Activated CD8-positive, alpha-beta memory T cell treated with anti-CD3 and anti-CD28 coated beads for 24 hours (primary cell): ENCODE results near the gene SELENOI.
"Not testable (repeated sequence)": the region's sequence is repeated elsewhere in the genome, so short reads cannot be mapped to it uniquely, and the experiment has no call there.

Experiments
- DNase-seq: peaks from one replicate; pipeline ENCODE4 v3.0.0-alpha.2; 2020

The SELENOI gene

DNA sequence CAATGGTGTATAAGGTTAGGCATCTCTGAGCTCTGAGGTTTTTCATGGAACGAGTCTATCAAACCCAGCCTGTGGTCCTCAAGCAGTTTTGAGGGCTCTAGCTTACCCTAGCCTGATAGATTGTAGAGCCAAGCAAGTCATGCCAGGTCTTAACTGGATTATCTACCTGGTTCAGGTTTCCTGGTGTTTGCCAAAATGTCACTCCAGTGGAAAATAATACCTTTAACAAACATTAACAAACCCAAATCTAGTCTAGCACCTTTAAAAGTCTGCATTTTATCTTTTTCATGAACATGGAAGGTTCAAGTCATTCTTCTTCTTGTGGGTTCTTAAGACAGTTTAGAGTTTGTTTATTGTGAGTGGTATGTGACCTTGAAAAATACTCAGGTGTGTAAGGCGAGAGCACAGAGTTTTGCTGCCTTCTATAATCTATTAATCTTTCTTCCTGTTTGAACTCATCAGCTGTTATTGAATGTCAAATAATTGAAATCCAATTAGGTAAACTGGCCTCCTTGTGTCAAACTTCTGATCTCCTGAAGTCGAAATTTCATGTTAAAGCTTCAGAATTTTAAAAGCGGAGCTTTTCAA is 14.0 kb downstream of the SELENOI start:
- DNase-seq: no peak

DNA sequence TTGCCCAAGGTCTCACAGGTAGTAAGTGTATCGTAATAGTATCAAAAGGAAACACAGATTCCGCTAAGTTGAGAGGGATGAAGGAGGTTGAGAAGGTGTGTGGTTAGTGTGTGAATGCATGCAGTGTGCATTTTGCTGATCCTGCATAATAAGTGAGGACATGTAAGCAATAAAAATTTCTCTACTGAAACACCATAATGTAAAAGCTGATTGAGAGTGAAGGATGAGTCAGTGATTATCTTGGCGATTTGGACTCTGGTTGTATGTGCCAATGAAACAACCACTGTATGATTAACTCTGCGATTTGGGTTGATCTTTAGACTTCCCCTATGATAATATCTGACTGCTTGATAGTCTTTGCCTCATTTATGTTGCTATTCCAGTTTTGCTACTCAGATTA is 17.4 kb downstream of the SELENOI start:
- no peak for DNase-seq

DNA sequence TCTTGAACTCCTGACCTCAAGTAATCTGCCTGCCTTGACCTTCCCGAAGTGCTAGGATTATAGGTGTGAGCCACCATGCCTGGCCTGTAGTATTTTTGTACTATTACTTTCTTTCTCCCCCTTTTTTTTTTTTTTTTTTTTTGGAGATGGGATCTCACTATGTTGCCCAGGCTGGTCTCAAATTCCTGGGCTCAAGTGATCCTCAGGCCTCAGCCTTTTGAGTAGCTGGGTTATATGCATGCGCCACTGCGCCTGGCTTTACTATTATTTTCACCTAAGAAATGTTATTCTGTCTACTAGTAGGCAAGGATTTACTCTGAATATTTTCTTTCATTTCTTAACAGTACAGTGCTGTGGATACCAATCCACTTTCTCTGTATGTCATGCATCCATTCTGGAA is 18.0 kb downstream of the SELENOI start:
- no peak for DNase-seq

DNA sequence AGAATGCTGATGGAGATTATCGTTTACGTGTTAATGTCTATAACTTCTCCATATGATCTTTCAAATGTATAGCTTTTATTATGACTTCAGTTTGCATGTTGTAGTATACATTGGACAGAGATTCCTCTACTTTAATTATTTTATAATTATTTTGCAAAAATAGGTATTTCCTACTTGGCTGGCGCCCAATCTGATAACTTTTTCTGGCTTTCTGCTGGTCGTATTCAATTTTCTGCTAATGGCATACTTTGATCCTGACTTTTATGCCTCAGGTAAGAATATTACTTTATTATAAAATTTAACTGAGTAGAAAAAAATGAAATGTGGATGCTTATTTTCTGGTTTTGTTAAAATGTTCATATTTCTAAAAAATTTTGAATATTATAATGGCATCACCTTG is 18.7 kb downstream of the SELENOI start:
- DNase-seq: no peak

DNA sequence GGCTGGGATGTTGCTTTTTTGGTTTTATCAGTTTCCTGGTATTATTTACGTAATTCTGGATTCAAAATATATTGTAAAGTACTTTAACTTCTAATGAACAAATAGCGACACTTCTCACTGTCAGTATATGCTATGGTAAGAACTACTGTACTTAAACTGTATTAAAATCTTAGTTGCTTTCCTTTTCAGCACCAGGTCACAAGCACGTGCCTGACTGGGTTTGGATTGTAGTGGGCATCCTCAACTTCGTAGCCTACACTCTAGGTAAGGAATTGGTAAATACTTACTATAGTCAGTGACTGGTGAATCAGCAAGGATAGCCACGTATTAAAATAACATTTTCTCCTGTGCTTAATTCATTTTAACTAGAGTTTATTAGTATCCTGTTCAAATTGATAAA is 21.0 kb downstream of the SELENOI start:
- no peak for DNase-seq

DNA sequence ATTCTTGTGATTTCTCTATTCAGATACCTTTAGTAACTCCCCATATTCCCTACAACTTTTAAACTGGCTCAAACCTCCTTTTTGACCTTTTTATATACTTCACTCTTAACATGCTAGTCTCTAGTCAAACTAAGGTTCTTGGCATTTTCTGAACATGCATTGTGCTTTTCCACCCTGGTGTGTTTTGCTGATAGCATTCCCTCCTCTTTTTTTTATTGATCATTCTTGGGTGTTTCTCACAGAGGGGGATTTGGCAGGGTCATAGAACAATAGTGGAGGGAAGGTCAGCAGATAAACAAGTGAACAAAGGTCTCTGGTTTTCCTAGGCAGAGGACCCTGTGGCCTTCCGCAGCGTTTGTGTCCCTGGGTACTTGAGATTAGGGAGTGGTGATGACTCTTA is 23.7 kb downstream of the SELENOI start:
- DNase-seq: not testable (repeated sequence)

DNA sequence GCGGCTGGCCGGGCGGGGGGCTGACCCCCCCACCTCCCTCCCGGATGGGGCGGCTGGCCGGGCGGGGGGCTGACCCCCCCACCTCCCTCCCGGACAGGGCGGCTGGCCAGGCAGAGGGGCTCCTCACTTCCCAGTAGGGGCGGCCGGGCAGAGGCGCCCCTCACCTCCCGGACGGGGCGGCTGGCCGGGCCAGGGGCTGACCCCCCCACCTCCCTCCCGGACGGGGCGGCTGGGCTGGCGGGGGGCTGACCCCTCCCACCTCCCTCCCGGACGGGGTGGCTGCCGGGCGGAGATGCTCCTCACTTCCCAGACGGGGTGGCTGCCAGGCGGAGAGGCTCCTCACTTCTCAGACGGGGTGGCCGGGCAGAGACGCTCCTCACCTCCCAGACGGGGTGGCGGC is 25.0 kb downstream of the SELENOI start:
- DNase-seq: not testable (repeated sequence)

DNA sequence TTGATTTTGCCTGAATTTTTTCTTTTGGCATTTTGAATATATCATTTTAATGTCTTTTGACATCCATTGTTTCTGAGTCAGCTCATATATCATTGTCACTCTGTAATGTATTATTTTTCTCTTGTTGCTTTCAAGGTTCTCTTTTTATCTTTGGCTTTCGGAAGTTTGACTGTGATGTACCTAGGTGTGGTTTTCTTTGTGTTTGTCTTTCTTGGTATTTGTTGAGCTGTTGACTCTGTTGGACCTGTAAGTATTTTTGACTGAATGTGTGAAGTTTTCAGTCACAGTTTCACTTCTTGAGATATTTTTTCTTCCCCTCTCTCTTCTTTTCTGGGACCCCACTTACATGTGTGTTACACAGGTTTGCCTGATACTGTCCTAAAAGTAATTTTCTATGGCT is 30.9 kb downstream of the SELENOI start:
- no peak for DNase-seq

DNA sequence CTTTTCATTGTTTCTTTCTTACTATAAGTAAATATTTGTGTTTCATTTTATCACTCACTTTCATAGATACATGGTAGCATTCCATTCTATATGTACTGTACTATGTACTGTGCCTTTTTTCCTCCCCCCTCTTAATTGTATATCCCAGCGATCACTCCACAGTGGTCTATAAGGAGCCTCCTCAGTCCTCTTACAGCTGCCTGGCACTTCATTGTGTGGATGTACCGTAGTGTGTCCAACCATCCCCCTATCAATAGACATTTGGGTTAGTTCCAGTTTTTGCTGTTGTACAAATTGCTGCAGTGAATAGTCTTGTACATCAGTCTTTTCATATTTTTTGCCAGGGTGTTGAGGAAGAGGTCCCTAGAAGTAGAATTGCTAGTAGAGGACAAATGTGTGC is 34.3 kb downstream of the SELENOI start:
- DNase-seq: no peak

DNA sequence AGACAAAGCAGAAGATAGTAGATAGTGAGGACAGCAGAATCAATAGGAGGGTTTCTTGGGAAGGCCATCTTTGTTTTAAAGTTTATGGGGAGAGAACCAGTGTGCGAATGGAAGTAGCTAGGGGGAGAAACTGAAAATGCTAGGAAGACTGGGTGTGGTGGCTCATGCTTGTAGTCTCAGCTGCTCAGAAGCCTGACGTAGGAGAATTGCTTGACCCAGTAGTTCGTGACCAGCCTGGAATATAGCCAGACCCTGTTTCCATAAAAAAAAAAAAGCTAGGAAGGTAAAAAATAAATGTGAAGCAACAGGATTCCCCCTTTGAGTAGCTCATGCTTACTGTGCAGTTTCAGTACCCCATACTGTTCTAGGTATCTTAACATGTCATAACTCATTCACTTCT is 36.6 kb downstream of the SELENOI start:
- no peak for DNase-seq

DNA sequence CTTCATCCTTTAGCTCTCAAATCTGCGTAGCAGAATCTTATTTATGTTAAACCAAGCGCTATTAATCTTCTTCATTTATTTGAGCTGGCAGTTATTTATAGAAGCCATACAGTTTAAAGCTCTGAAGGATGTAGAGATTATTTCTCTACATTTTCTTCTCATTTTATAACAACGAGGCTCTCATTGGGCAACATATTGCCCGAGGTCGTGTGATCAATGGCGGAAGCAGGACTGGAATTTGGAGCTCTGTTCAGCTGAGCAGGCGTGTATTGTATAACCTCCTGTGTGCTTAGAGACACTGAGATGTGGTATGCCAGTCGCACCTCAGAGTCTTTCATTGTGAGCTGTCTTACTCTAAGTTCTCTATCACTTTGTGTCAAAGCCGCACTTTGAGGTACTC is 38.2 kb downstream of the SELENOI start:
- DNase-seq: no peak

DNA sequence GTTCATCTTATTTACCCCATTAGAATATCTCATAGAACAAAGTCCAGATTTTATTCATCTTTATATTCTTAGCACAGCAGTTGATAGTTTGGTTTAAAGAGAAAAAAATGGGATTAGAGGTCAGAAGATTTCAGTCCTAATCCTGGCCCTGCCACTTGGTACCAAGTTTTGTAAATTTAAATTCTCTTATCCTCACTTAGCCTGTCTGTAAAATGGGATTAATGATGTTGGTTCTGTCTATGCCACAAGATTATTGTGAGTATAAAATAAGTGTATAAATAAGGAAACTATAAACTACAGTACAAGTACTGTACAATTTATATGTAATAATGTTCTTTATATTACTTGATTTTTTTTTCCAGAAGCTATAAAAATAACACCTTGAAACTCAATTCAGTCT is 38.7 kb downstream of the SELENOI start:
- no peak for DNase-seq

DNA sequence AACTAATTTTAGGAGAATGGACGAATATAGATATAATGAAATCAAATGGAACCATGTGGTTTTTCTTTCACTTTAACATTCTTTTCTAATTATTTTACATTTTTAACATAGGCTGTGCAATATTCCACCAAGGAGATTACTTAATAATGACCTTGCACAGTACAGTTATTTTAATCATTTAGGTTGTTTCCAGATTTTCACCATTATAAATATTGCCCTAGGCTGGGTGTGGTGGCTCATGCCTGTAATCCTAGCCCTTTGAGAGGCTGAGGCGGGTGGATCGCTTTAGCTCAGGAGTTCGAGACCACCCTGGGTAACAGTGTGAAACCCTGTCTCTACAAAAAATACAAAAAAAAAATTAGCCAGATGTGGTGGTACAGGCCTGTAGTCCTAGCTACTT is 41.2 kb downstream of the SELENOI start:
- no peak for DNase-seq

DNA sequence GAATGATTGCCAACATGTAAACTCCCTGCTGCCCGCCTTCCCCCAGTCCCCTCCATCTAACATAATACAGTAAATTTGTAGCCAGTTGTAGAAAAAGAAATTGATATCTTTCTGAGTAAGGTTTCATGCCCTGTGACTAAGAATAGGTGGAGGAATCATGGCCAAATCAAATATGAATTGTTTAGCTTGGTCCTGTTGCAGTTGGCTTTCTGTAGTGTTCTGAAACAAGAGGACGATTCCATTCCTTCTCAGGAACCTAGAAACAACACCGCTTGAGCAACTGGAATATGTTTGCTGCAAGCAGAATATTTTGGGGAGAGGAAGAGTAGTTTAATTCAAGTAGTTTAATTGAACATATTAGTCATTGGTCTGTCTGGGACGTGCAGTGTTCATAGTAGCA is 48.8 kb downstream of the SELENOI start:
- DNase-seq: no peak

DNA sequence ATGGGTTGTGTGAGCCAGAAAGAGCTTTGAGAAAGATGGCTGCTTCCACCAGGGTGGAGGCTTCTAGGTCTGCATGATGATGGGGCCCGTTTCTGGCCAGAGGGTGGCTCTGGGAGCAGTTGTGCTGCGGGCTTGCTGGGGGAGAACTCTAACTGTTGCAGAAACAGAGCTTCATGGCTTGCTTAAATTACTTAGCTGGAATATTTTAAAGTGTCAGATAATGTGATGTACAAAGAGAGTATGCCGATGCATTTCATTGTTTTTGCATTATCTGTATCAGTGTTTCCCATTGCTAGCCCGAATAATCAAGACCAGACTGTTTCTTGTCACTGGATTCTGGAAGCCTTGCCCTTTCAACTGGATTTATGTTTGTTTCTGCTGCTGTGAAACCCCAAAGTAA is 49.5 kb downstream of the SELENOI start:
- DNase-seq: no peak

DNA sequence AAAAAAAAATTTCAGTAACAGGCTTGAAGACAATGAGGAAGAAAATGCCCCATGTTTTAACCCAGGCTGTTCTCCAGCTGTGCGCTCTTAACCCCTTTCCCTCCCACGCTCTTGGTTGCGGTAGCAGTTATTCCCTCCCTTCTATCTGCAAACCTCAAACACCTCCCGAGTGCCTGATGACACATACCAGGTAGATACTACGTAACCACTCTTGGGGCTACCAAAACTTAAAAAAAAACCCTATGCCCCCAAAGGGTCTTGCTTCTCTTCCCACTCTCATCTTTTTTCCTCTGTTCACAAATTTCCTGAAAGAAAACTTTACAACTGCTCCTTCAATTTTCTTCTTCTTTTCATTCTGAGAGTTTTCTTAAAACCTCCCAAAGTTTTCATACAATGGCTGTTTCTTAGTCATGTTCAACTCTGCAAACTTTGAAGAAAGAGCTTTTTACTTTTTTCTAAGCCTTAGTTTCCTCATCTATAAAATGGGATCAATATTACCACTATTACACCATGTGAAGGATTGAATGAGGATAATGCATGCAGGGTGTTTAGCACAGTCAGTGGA is 50.9 kb downstream of the SELENOI start:
- DNase-seq: no peak

DNA sequence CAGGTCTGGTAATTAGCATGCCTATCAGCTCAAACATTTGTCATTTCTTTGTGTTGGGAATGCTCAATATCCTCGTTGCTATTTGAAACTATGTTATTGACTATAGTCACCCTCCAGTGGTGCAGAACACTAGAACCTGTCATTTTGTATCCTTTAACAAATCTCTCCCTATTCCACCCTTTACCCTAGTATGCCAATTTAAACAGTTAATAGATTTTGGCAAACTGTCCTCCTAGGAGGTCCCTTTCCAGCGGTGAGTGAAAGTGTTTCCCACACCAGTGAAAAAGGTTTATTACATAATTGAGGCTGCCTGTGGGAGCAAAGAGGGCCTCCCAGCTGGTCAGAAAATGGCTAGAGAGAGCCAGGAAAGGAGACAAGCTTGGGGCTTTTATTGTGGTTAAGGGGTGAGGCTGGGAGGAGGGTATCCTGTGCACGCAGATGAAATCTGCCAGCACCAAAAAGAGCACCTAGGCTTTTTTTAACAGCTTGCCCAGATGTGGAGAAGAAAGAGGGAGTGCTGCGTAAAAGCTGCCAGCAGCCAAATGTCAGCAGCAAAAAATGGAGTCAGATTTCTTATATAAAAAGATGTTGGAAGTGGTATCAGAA is 53.9 kb downstream of the SELENOI start:
- no peak for DNase-seq

DNA sequence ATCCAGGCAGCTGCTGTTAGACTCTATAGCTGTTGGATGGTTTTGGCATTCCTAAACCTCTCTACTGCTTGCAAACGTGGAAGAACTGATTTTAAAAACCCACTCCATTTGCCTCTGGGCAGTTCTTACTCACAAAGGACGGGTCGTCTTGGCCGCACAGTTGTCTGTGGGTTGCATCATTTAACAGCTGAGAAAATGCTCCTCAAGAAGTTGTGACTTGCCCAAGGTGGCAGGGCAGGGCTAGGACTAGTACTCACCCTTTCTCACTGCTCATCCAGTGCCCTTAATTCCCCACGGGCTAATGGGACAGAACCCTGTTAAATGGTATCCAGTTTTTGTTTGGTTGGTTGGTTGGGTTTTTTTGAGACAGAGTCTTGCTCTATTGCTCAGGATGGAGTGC is 54.8 kb downstream of the SELENOI start:
- DNase-seq: no peak

DNA sequence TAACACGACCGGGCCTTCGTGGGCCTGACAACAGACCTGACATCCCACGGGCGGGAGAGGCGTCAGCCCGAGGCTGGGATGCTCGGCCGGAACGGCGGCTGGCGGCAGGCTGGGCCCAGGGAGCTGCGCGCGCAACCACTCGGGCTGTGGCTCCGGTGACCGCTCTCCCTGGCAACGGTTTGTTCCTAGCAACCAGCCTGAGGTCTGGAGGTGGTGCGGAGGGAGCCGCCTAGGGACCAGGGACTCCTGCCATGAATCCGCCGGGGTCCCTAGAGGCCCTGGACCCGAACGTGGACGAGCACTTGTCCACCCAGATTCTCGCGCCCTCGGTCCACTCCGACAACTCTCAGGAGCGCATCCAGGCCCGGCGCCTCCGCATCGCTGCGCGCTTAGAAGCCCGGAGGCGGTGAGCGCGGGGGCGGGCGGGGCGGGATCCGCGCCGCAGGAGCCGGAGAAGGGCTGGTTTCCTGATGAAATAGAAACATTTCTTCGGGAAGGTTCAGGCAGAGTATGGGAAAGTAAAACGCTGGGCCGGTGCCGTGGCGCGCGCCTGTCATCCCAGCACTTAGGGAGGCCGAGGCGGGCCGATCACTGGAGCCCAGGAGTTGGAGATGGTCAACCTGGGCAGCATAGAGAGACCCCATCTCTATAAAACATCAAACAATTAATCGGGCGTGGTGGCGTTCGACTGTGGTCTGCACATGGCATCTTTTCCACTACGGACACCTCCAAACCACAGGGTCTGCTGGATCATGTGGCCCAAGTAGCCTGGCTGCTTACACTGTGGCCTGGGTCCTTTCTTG is 56.0 kb downstream of the SELENOI start, which contains the start of gene DRC1:
Gene DRC1, plus strand, starts transcription at position 182 of the 803 bp plus-strand sequence. Its CDS starts 70 bp downstream, at position 252.
- no peak for DNase-seq

DNA sequence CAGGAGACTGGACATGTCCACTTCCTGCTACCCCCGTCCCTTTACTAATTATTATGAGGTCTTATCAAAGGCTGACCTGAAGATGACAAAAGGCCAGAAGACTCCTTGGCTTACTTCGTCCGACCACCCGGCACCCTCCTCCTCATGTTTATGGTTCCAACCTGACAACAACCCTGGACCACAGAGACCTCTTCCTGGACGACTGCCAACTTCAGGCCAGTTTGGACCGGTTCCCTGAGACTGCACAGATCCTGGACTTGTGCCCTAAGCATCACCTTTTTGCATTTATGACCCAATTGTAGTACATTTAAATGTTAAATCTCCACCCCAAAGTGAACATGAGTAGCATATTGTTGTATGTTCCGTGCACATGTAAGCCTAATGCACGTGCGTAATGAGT is 61.6 kb downstream of the SELENOI start:
- DNase-seq: no peak

DNA sequence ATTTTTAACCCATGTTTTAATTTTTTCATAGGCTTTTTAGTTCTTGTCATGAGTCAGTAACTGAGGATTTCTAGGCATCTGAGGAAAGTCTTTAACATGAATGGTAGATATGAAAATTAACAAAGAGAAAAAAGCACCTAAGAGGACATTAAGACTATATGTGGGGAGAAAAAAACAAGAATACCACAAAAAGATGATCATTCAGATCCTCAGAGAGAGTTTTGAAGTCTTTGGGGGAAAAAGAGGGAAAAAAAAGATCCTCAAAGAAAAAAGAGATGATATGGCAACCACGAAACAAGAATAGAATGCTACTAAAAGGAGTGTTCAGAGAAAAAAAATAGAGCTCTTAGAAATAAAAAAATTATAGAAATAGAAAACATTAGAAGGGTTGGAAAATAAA is 63.8 kb downstream of the SELENOI start:
- no peak for DNase-seq

DNA sequence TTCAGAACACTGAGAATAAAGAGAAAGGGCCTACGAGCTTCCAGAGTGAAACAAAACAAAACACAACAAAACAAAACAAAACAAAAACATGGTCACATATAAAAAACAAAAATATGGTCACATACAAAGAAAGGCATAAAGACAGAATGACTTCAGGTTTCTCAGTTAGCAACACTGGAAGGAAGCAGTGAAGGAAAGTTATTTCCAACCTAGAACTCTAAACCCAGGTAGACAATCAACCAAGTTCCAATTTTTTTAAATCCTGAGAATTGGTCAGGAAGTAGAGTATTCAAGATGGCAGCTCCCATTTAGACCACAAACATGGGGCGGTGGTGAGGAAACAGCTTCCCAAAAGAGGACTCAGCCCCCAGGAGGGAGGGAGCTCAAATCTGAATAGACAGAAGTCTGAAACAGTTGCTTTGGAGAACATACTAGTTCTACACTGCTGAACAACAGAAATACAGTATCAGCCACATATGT is 64.9 kb downstream of the SELENOI start:
- DNase-seq: no peak

DNA sequence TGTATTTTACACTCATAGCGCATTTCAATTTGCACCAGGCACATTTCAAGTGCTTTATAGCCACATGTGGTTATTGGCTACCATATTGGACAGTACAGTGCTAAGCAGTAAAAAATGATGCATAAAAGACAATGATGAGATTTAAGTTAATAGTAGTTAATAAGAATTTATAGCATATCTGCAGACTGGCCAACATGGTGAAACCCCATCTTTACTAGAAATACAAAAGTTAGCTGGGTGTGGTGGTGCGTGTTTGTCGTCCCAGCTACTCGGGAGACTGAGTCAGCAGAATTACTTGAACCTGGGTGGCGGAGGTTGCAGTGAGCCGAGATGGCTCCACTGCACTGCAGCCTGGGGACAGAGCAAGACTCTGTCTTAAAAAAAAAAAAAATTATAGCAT is 65.5 kb downstream of the SELENOI start:
- DNase-seq: no peak
